ENCODE measurements around the gene TSNAXIP1. TPM values are rescaled to one million over a fixed set of nuclear protein-coding genes. Genes with fewer than 3 reads are reported as not detected.
A peak's percentile ranks its signal among the peaks of the same experiment; 100 is the strongest.

The TSNAXIP1 gene
- total RNA-seq, 3 donors from 2014 or later (not counting 1 experiment from before 2014, with no cell fraction given), result 0.15 to 0.68 TPM; not detected in 1

DNA sequence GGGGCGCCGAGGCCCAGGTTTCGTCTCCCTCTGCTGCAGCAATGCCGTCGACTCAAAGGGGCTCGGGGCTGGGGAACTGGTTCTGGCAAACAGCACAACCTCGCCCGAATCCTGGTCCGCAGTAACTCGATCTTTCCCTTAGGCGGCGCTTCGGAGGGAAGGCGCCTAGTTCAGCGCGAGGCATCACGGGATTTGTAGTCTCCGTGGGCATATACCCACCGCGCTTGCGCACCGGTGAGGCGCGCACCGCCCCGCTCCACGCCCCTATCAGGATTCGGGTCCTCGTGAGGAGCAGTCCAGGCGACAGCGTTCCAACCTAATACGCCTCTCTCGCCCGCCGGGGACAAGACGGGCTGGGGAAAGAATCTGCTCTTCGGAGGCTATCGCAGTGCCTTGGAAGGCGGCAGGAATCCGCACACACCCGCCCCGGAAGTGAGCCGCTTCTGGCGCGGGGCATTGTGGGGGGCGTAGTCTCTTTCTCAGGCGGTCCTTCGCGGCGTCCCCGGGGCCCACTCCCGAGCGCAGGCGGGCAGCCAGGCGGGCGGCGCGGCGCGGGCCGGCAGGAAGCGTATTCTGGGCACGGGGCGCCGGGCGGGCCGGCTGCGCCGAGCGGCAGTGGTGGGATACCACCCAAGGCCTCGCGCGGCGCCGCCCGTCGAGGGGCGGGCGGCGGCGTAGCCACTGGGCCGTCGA, 35.3 kb downstream of the TSNAXIP1 start, which contains the start of gene THAP11:
TSS of gene THAP11 (plus strand) at position 505 of the 693 bp plus-strand sequence. CDS start 235 bp downstream, outside the sequence.
- no peaks in the 10 kb centered on the region for H3K27me3 ChIP-seq (ENCODE audit: control insufficient read depth, insufficient read depth, low read length)
- DNase-seq (peak; percentile 92 to 98), ATAC-seq (peak; percentile 63 to 83 (median 67))
- H3K9me3 Mint-ChIP-seq, result no peaks in the 10 kb centered on the region
- H3K27ac Mint-ChIP-seq, result peak within 1 kb of the TSS; percentile 89 to 93
- H3K36me3 Mint-ChIP-seq, result no peaks in the 10 kb centered on the region
- H3K4me1 Mint-ChIP-seq, result peaks cover 33 to 34% of the 10 kb centered on the region in 2 donors
- intact Hi-C loops (cut with micrococcal nuclease), result loop anchor here (1.0 to 5.0 kb wide), 3 partner anchors 9 to 95 kb away; partner anchors contain the start of genes PSMB10, RANBP10 and TSNAXIP1
- WGBS (ENCODE audit: insufficient coverage), result under 1% methylated on average over 83 of the region's 83 CpGs
- peak within 1 kb of the TSS; percentile 94 for H3K4me3 Mint-ChIP-seq
- H3K27me3 Mint-ChIP-seq (ENCODE audit: low read depth in 2 of 2), result no peaks in the 10 kb centered on the region
- H3K9me3 ChIP-seq (ENCODE audit: control insufficient read depth, insufficient read depth, low read length), result no peaks in the 10 kb centered on the region
- H3K4me3 ChIP-seq (ENCODE audit: low read length), result peak within 1 kb of the TSS; percentile 88
- peaks cover 45% of the 10 kb centered on the region for H3K4me1 ChIP-seq (ENCODE audit: control insufficient read depth, insufficient read depth, low read length)
- H3K36me3 ChIP-seq (ENCODE audit: control insufficient read depth, insufficient read depth, low read length), result peaks cover 3% of the 10 kb centered on the region
- H3K27ac ChIP-seq (ENCODE audit: low read length), result peak within 1 kb of the TSS; percentile 96
- TF ChIP-seq, protein P1, sequence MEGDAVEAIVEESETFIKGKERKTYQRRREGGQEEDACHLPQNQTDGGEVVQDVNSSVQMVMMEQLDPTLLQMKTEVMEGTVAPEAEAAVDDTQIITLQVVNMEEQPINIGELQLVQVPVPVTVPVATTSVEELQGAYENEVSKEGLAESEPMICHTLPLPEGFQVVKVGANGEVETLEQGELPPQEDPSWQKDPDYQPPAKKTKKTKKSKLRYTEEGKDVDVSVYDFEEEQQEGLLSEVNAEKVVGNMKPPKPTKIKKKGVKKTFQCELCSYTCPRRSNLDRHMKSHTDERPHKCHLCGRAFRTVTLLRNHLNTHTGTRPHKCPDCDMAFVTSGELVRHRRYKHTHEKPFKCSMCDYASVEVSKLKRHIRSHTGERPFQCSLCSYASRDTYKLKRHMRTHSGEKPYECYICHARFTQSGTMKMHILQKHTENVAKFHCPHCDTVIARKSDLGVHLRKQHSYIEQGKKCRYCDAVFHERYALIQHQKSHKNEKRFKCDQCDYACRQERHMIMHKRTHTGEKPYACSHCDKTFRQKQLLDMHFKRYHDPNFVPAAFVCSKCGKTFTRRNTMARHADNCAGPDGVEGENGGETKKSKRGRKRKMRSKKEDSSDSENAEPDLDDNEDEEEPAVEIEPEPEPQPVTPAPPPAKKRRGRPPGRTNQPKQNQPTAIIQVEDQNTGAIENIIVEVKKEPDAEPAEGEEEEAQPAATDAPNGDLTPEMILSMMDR (IDR thresholded peaks at IDR 0.05), result peak; percentile 80

GRCh38 chr16:67842509-67843342, 36.0 kb downstream of the TSNAXIP1 start:
- Histone ChIP-seq H3K27ac (ENCODE audit: low read length) (peak overlapping the region; percentile 58), H3K27me3 (ENCODE audit: control insufficient read depth, insufficient read depth, low read length) (no peaks in the 10 kb centered on the region), H3K36me3 (ENCODE audit: control insufficient read depth, insufficient read depth, low read length) (peaks cover 3% of the 10 kb centered on the region), H3K9me3 (ENCODE audit: control insufficient read depth, insufficient read depth, low read length) (no peaks in the 10 kb centered on the region), H3K4me3 (ENCODE audit: low read length) (peak overlapping the region; percentile 55), H3K4me1 (ENCODE audit: control insufficient read depth, insufficient read depth, low read length) (peaks cover 51% of the 10 kb centered on the region)
- no peaks in the 10 kb centered on the region for H3K9me3 Mint-ChIP-seq
- under 1% methylated on average over 67 of the region's 67 CpGs for WGBS (ENCODE audit: insufficient coverage)
- ATAC-seq, result peak; percentile 14 to 40 (median 23)
- DNase-seq, result peak; percentile 44 to 86
- no peaks in the 10 kb centered on the region for H3K27me3 Mint-ChIP-seq (ENCODE audit: low read depth in 2 of 2)
- no peaks in the 10 kb centered on the region for H3K36me3 Mint-ChIP-seq
- H3K4me1 Mint-ChIP-seq, result peaks cover 35 to 38% of the 10 kb centered on the region in 2 donors
- H3K27ac Mint-ChIP-seq, result peak overlapping the region; percentile 89 to 93
- TF ChIP-seq, protein P1 (IDR thresholded peaks at IDR 0.05), result no peak
- intact Hi-C loops (cut with micrococcal nuclease), result loop anchor here (1.0 to 5.0 kb wide), 3 partner anchors 9 to 95 kb away; partner anchors contain the start of genes PSMB10, RANBP10 and TSNAXIP1
- peak overlapping the region; percentile 94 for H3K4me3 Mint-ChIP-seq

- no peaks in the 10 kb centered on the region for H3K27me3 Mint-ChIP-seq (ENCODE audit: low read depth in 2 of 2)
- peak overlapping the region; percentile 94 for H3K4me3 Mint-ChIP-seq
- Histone ChIP-seq H3K4me1 (ENCODE audit: control insufficient read depth, insufficient read depth, low read length) (peaks cover 57% of the 10 kb centered on the region), H3K27ac (ENCODE audit: low read length) (peak overlapping the region; percentile 58), H3K36me3 (ENCODE audit: control insufficient read depth, insufficient read depth, low read length) (peaks cover 3% of the 10 kb centered on the region), H3K27me3 (ENCODE audit: control insufficient read depth, insufficient read depth, low read length) (no peaks in the 10 kb centered on the region), H3K4me3 (ENCODE audit: low read length) (peak overlapping the region; percentile 55), H3K9me3 (ENCODE audit: control insufficient read depth, insufficient read depth, low read length) (no peaks in the 10 kb centered on the region)
- 25% methylated on average over 11 of the region's 11 CpGs for WGBS (ENCODE audit: insufficient coverage)
- H3K4me1 Mint-ChIP-seq, result peaks cover 39 to 43% of the 10 kb centered on the region in 2 donors
- ATAC-seq (no peak), DNase-seq (no peak)
- peak overlapping the region; percentile 89 to 93 for H3K27ac Mint-ChIP-seq
- no peaks in the 10 kb centered on the region for H3K9me3 Mint-ChIP-seq
- TF ChIP-seq, protein P1 (IDR thresholded peaks at IDR 0.05), result no peak
- no peaks in the 10 kb centered on the region for H3K36me3 Mint-ChIP-seq
- intact Hi-C loops (cut with micrococcal nuclease), result loop anchor here (5.0 kb wide), 1 partner anchor 94 kb away; the partner anchor contains the start of gene PSMB10
Observed at GRCh38 chr16:67843343-67843765, 36.7 kb downstream of the TSNAXIP1 start.
